ENCODE data around the gene GGCT.

- TF ChIP-seq CTCF (IDR thresholded peaks at IDR 0.05) (no peak), POLR2A (IDR thresholded peaks at IDR 0.05) (no peak)
Measured at GRCh38 chr7:30453921-30454320, 50.7 kb downstream of the GGCT start.

Data from stomach (tissue), 4 donors.